GM12801 (cell line): Measurements from ENCODE around the gene CBLIF.

Source experiments
- CTCF ChIP-seq: IDR thresholded peaks from one replicate; pipeline ENCODE4 v1.5.1; 2011; ENCODE audit warnings: control low read depth; ENCODE audit not compliant: insufficient read length; ENCODE audit errors: extremely low read depth

The CBLIF gene

GRCh38 chr11:59877325-59877724 lies 32.0 kb upstream of the CBLIF start:
- no peak for TF ChIP-seq CTCF

GRCh38 chr11:59875856-59876519 lies 30.7 kb upstream of the CBLIF start:
- TF ChIP-seq CTCF, result no peak

- TF ChIP-seq CTCF, result no peak
These were observed 26.8 kb upstream of the CBLIF start for GRCh38 chr11:59872076-59872475.

GRCh38 chr11:59867946-59868345 lies 22.6 kb upstream of the CBLIF start:
- no peak for TF ChIP-seq CTCF

- TF ChIP-seq CTCF, result no peak
These were observed 21.5 kb upstream of the CBLIF start for GRCh38 chr11:59866836-59867235.

- TF ChIP-seq CTCF, result no peak
These were observed 21.1 kb upstream of the CBLIF start, which contains the start of gene TCN1 for GRCh38 chr11:59866397-59866796. TSS of gene TCN1 (minus strand) at chr11:59866487. CDS start at chr11:59866470, 17 bp downstream.

- TF ChIP-seq CTCF, result no peak
These were observed 19.7 kb upstream of the CBLIF start for GRCh38 chr11:59865031-59865430.
